HCT116 (cell line): ENCODE data around the gene TPRX1. TPM values are rescaled to one million over a fixed set of nuclear protein-coding genes. Genes with fewer than 3 reads are reported as not detected.

Source experiments
- ATAC-seq: fragments of 200-7000 bp; cut with Tn5 transposase; 2 replicates; pipeline ENCODE4 v1.9.1; 2020; ENCODE audit warnings: mild to moderate bottlenecking, moderate library complexity
- BruUV-seq: library from RNA; stranded (reverse); fragments of 400-500 nt; replicated peaks from 2 replicates; lab custom pipeline; 2021; lab: Mats Ljungman, UMichigan
- CTCF ChIA-PET: fragments of 300-600 bp; sonication (Branson Sonifier 250); formaldehyde crosslinking; loops from one replicate; lab custom pipeline; 2021; ENCODE audit warnings: antibody characterized with exemption; lab: Charles Lee
- POLR2A ChIA-PET: fragments of 300-600, 350-600 bp; sonication (Branson Sonifier 250); formaldehyde crosslinking; loops from one replicate; lab custom pipeline; 2021; ENCODE audit warnings: antibody characterized with exemption; lab: Charles Lee
- RAD21 ChIA-PET, 2 experiments: fragments of 300-600 bp; sonication (Branson Sonifier 250); formaldehyde crosslinking; loops; one replicate each; lab custom pipeline; 2023; ENCODE audit warnings: low total read pairs in 2 of 2; ENCODE audit not compliant: uncharacterized antibody in 2 of 2, unreplicated experiment in 2 of 2, low non-redundant PET in 1 of 2; lab: Charles Lee
- DNase-seq: peaks from one replicate; pipeline ENCODE4 v3.0.0-alpha.2; 2010; ENCODE audit warnings: low read depth, low spot score
- H2AFZ ChIP-seq: fragments of 200-600 bp; shearing (Covaris generic), sonication (generic); 2 replicates; pipeline ENCODE4 v1.6.1; 2017; ENCODE audit warnings: low read depth, mixed run types, mixed read lengths, antibody characterized with exemption, low read length; ENCODE audit not compliant: poor library complexity, severe bottlenecking
- H3K27ac ChIP-seq: 2 replicates; pipeline ENCODE4 v1.5.1; 2012; ENCODE audit warnings: low read depth, low read length
- H3K27me3 ChIP-seq: fragments of 200-600 bp; sonication (generic); 2 replicates; pipeline ENCODE4 v1.6.1; 2016; ENCODE audit warnings: mixed run types, low read length, mixed read lengths; ENCODE audit not compliant: insufficient read depth
- H3K36me3 ChIP-seq, 2 experiments: fragments of 200-500 bp in 1 of 2; fragments of 200-600 bp in 1 of 2; sonication (Bioruptor generic) in 1 of 2; sonication (generic) in 1 of 2; 2 replicates each; pipeline versions ENCODE4 v1.5.1 to v1.6.1; 2014 to 2016; ENCODE audit warnings: low read length in 2 of 2, inconsistent platforms in 1 of 2, mixed read lengths in 1 of 2, mixed run types in 1 of 2; ENCODE audit not compliant: insufficient read depth in 2 of 2, control insufficient read depth in 1 of 2
- H3K4me1 ChIP-seq, 2 experiments: fragments of 200-600 bp in 1 of 2; sonication (generic) in 1 of 2; 2 replicates each; pipeline versions ENCODE4 v1.5.1 to v1.6.1; 2012 to 2017; ENCODE audit warnings: low read length in 2 of 2, inconsistent platforms in 1 of 2, mild to moderate bottlenecking in 1 of 2, mixed read lengths in 1 of 2, mixed run types in 1 of 2, moderate library complexity in 1 of 2; ENCODE audit not compliant: insufficient read depth in 2 of 2, control insufficient read depth in 1 of 2
- H3K4me2 ChIP-seq: fragments of 200-600 bp; sonication (generic); 2 replicates; pipeline ENCODE4 v1.6.1; 2017; ENCODE audit warnings: mixed run types, low read length, mixed read lengths
- H3K4me3 ChIP-seq, 2 experiments: fragments of 200-600 bp in 1 of 2; sonication (generic) in 1 of 2; replicated peaks in 1 of 2; 2 replicates each; pipeline ENCODE4 v1.5.1; 2011 to 2016; ENCODE audit warnings: low read length in 2 of 2, control low read depth in 1 of 2, low read depth in 1 of 2, mild to moderate bottlenecking in 1 of 2, mixed read lengths in 1 of 2, mixed run types in 1 of 2
- H3K79me2 ChIP-seq: fragments of 200-600 bp; sonication (generic); 2 replicates; pipeline ENCODE4 v1.6.1; 2017; ENCODE audit warnings: mild to moderate bottlenecking, mixed run types, low read length, moderate library complexity, mixed read lengths; ENCODE audit not compliant: insufficient read depth
- H3K9ac ChIP-seq: fragments of 200-600 bp; sonication (generic); 2 replicates; pipeline ENCODE4 v1.6.1; 2016; ENCODE audit warnings: low read length, mixed read lengths
- H3K9me2 ChIP-seq: fragments of 200-600 bp; sonication (generic), shearing (Covaris generic); 2 replicates; pipeline ENCODE4 v1.6.1; 2017; ENCODE audit warnings: mixed run types, mild to moderate bottlenecking, moderate library complexity; ENCODE audit not compliant: insufficient read depth
- H3K9me3 ChIP-seq, 2 experiments: fragments of 200-500 bp in 1 of 2; fragments of 200-600 bp in 1 of 2; sonication (Bioruptor generic) in 1 of 2; sonication (generic) in 1 of 2; 2 replicates each; pipeline ENCODE4 v1.6.1; 2014 to 2017; ENCODE audit warnings: low read length in 2 of 2, mixed read lengths in 2 of 2, inconsistent platforms in 1 of 2, low read depth in 1 of 2, mild to moderate bottlenecking in 1 of 2, mixed run types in 1 of 2, moderate library complexity in 1 of 2; ENCODE audit not compliant: control insufficient read depth in 1 of 2, insufficient read depth in 1 of 2
- H4K20me1 ChIP-seq: fragments of 200-600 bp; sonication (generic), shearing (Covaris generic); 2 replicates; pipeline ENCODE4 v1.6.1; 2017; ENCODE audit warnings: mixed run types, mild to moderate bottlenecking, moderate library complexity; ENCODE audit not compliant: insufficient read depth
- CBX3 ChIP-seq: IDR thresholded peaks from 2 replicates; pipeline ENCODE4 v1.6.1; 2012; ENCODE audit warnings: low read depth
- CEBPB ChIP-seq: IDR thresholded peaks from 2 replicates; pipeline ENCODE4 v1.6.1; 2012; ENCODE audit warnings: low read depth
- ELF1 ChIP-seq: IDR thresholded peaks from 2 replicates; pipeline ENCODE4 v1.6.1; 2012; ENCODE audit warnings: low read depth, borderline replicate concordance
- EZH2phosphoT487 ChIP-seq: fragments of 200-600 bp; IDR thresholded peaks from 2 replicates; pipeline ENCODE4 v1.6.1; 2018; ENCODE audit warnings: antibody characterized with exemption, borderline replicate concordance
- FOSL1 ChIP-seq: IDR thresholded peaks from 2 replicates; pipeline ENCODE4 v1.6.1; 2012; ENCODE audit warnings: low read depth
- POLR2AphosphoS5 ChIP-seq: IDR thresholded peaks from 2 replicates; pipeline ENCODE4 v1.6.1; 2011; ENCODE audit warnings: mild to moderate bottlenecking, low read depth, low read length, moderate library complexity
- YY1 ChIP-seq: IDR thresholded peaks from 2 replicates; pipeline ENCODE4 v1.6.1; 2011; ENCODE audit warnings: low read length, low read depth, moderate library complexity, mild to moderate bottlenecking; ENCODE audit not compliant: insufficient replicate concordance; ENCODE audit errors: extremely low read depth
- ZFX ChIP-seq: fragments of 450-650 bp; IDR thresholded peaks from 2 replicates; pipeline ENCODE4 v1.6.1; 2017
- intact Hi-C: fragments of 100-400 bp; cut with micrococcal nuclease; formaldehyde crosslinking; loops from 2 replicates; pipeline ENCODE4 v1.10.0; 2022
- total RNA-seq: library from RNA; stranded (reverse); gene quantifications from one replicate; pipeline ENCODE4 v1.2.1, GENCODE V29; 2021; ENCODE audit not compliant: unreplicated experiment
- TF ChIP-seq, protein P1 (sequence below): IDR thresholded peaks from 2 replicates; pipeline ENCODE4 v1.6.1; 2012
- TF ChIP-seq, protein P2 (sequence below): IDR thresholded peaks from 2 replicates; pipeline ENCODE4 v1.6.1; 2012

The TPRX1 gene
- total RNA-seq, 1 experiment from 2014 or later = not detected

DNA sequence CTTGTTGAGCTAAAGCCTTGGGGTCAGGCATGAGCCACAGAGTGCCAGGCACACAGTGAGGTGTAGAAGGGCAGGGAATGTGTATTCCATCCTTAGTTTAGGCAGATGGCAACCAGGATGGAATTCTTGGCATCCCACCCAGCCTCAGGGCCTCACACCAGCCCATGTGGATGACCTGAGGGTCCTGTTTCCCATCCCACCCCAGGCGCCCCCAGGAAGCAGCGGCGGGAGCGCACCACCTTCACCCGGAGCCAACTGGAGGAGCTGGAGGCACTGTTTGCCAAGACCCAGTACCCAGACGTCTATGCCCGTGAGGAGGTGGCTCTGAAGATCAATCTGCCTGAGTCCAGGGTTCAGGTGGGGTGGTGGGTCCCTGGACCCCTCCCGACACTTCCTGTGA is 31.7 kb upstream of the TPRX1 start:
- no peaks in the 10 kb centered on the region for H3K9me3 ChIP-seq
- H3K79me2 ChIP-seq = no peaks in the 10 kb centered on the region
- TF ChIP-seq CBX3 = no peak
- TF ChIP-seq, protein P1, sequence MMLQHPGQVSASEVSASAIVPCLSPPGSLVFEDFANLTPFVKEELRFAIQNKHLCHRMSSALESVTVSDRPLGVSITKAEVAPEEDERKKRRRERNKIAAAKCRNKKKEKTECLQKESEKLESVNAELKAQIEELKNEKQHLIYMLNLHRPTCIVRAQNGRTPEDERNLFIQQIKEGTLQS = no peak
- no peak for TF ChIP-seq FOSL1
- no peak for TF ChIP-seq ELF1
- TF ChIP-seq ZFX = no peak
- no peak for TF ChIP-seq POLR2AphosphoS5
- no peak for TF ChIP-seq CEBPB
- TF ChIP-seq EZH2phosphoT487 = no peak
- H3K27me3 ChIP-seq = no peaks in the 10 kb centered on the region
- no peak for ATAC-seq
- no peaks in the 10 kb centered on the region for H3K4me1 ChIP-seq
- H3K4me2 ChIP-seq = no peak overlapping the region
- POLR2A ChIA-PET = no interaction called here
- no peaks in the 10 kb centered on the region for H3K36me3 ChIP-seq
- H4K20me1 ChIP-seq = no peaks in the 10 kb centered on the region
- H3K27ac ChIP-seq = no peak overlapping the region
- no peak overlapping the region for H3K9ac ChIP-seq
- no peak overlapping the region for H3K4me3 ChIP-seq
- CTCF ChIA-PET = no interaction called here
- no peak for DNase-seq
- H2AFZ ChIP-seq = no peak overlapping the region
- intact Hi-C loops = no loop called here
- H3K9me2 ChIP-seq = no peaks in the 10 kb centered on the region
- BruUV-seq = no TSS peak
- RAD21 ChIA-PET = no interaction called here

DNA sequence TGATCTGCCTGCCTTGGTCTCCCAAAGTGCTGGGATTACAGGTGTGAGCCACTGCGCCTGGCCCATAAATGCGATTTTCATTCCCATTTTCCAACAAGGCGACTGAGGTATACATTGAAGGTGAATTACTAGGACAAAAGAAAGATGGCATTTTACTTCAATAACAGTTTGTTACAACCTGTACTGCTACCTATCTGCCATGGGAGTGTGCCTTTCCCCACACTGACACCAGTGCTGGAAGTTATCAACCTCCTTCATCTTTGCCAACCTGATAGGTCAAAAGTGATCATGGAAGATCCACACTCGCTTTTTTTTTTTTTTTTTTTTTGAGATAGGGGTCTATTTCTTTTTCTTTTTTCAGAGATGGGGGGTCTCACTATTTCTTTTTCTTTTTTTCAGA is 28.4 kb upstream of the TPRX1 start:
- Histone ChIP-seq H4K20me1 (no peaks in the 10 kb centered on the region), H3K36me3 (no peaks in the 10 kb centered on the region), H3K27me3 (no peaks in the 10 kb centered on the region), H3K9me2 (no peaks in the 10 kb centered on the region), H2AFZ (no peak overlapping the region), H3K4me2 (no peak overlapping the region), H3K9ac (no peak overlapping the region), H3K4me3 (no peak overlapping the region), H3K27ac (no peak overlapping the region), H3K79me2 (no peaks in the 10 kb centered on the region)
- ChIA-PET CTCF (no interaction called here), RAD21 (no interaction called here), POLR2A (no interaction called here)
- no TSS peak for BruUV-seq
- intact Hi-C loops = no loop called here
- DNase-seq = no peak
- ATAC-seq = no peak
- TF ChIP-seq ZFX (no peak), YY1 (no peak)
- TF ChIP-seq, protein P2, sequence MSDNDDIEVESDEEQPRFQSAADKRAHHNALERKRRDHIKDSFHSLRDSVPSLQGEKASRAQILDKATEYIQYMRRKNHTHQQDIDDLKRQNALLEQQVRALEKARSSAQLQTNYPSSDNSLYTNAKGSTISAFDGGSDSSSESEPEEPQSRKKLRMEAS = no peak
- TF ChIP-seq, all 23 proteins: peak for 0
- Histone ChIP-seq H3K9me3 (no peaks in the 10 kb centered on the region), H3K4me1 (no peaks in the 10 kb centered on the region)
